Fibroblast of lung (primary cell): ENCODE results near the gene MYBBP1A.

Source experiments
- EZH2 ChIP-seq: IDR thresholded peaks from 2 replicates; pipeline ENCODE4 v1.5.1; 2012; ENCODE audit warnings: low read length, control low read depth, mild to moderate bottlenecking; ENCODE audit errors: missing control alignments
- TF ChIP-seq, protein P1 (sequence below), 2 donors: IDR thresholded peaks in 1 of 2; conservative IDR thresholded peaks in 1 of 2; 1 replicate in 1 of 2; 2 replicates in 1 of 2; pipeline ENCODE4 v1.5.1; 2011 to 2012; ENCODE audit warnings: low read length in 2 of 2, control low read depth in 1 of 2, inconsistent platforms in 1 of 2, low read depth in 1 of 2, mild to moderate bottlenecking in 1 of 2

DNA sequence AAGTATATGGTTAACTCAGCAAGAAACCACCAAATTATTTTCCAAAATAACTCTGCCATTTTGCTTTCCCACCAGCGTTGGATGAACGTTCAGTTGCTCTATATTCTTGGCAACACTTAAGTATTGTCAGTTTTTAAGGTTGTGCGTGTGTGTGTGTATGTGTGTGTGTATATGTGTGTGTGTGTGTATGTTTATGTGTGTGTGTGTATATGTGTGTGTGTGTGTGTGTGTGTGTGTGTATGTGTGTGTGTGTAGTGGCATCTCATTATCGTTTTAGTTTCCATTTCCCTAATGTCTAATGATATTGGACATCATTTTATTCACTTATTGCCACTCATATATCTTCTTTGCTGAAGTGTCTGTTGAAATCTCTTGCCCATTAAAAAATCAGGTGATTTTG is 17.9 kb upstream of the MYBBP1A start:
- TF ChIP-seq, protein P1, sequence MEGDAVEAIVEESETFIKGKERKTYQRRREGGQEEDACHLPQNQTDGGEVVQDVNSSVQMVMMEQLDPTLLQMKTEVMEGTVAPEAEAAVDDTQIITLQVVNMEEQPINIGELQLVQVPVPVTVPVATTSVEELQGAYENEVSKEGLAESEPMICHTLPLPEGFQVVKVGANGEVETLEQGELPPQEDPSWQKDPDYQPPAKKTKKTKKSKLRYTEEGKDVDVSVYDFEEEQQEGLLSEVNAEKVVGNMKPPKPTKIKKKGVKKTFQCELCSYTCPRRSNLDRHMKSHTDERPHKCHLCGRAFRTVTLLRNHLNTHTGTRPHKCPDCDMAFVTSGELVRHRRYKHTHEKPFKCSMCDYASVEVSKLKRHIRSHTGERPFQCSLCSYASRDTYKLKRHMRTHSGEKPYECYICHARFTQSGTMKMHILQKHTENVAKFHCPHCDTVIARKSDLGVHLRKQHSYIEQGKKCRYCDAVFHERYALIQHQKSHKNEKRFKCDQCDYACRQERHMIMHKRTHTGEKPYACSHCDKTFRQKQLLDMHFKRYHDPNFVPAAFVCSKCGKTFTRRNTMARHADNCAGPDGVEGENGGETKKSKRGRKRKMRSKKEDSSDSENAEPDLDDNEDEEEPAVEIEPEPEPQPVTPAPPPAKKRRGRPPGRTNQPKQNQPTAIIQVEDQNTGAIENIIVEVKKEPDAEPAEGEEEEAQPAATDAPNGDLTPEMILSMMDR (conservative IDR thresholded peaks at IDR 0.05 in 1 of 2, IDR thresholded peaks at IDR 0.05 in 1 of 2; ENCODE audit: low read depth in 1 of 2, low read length in 2 of 2), result no peak
- TF ChIP-seq EZH2, result no peak
